Lung microvascular endothelial cell (primary cell): ENCODE data around the gene IRF2BPL. TPM values are rescaled to one million over a fixed set of nuclear protein-coding genes. Genes with fewer than 3 reads are reported as not detected.
"Not testable (repeated sequence)": the region's sequence is repeated elsewhere in the genome, so short reads cannot be mapped to it uniquely, and the experiment has no call there.

Source experiments
- DNase-seq, 2 donors: peaks; one replicate each; pipeline versions ENCODE4 v3.0.0 to v3.0.0-alpha.2; 2010; ENCODE audit warnings: low read depth in 2 of 2
- total RNA-seq: library from RNA; depleted of rRNA; stranded (reverse); fragments of >200 nt; gene quantifications from 2 replicates; pipeline ENCODE4 v1.2.1, GENCODE V29; 2014

Gene IRF2BPL
- total RNA-seq, 1 donor from 2014 or later = 10.1 TPM

GRCh38 chr14:77035267-77035666 is 6.8 kb upstream of the IRF2BPL start:
- DNase-seq = no peak

- peak; percentile 90 to 94 for DNase-seq
Measured at GRCh38 chr14:77033622-77034589, 5.4 kb upstream of the IRF2BPL start.

- peak; percentile 81 to 94 for DNase-seq
Measured at GRCh38 chr14:77032844-77033621, 4.5 kb upstream of the IRF2BPL start.

- DNase-seq = no peak
Measured at GRCh38 chr14:77032491-77032843, 4.0 kb upstream of the IRF2BPL start.

GRCh38 chr14:77031759-77032490 is 3.4 kb upstream of the IRF2BPL start:
- DNase-seq = peak in 1 of 2 donors; percentile 49

GRCh38 chr14:77027538-77028383 is 747 bp downstream of the IRF2BPL start:
- DNase-seq = peak; percentile 66 to 69

GRCh38 chr14:77026930-77027537 is 1.5 kb downstream of the IRF2BPL start:
- peak; percentile 78 to 88 for DNase-seq

GRCh38 chr14:77026166-77026929 is 2.2 kb downstream of the IRF2BPL start:
- peak; percentile 45 to 63 for DNase-seq

GRCh38 chr14:77025744-77026165 is 2.8 kb downstream of the IRF2BPL start:
- peak; percentile 36 to 37 for DNase-seq

GRCh38 chr14:77024171-77024691 is 4.3 kb downstream of the IRF2BPL start:
- peak in 1 of 2 donors; percentile 11 for DNase-seq

- peak; percentile 49 to 53 for DNase-seq
Measured at GRCh38 chr14:77023001-77023996, 5.2 kb downstream of the IRF2BPL start.

GRCh38 chr14:77022236-77022852 is 6.2 kb downstream of the IRF2BPL start:
- DNase-seq = no peak

GRCh38 chr14:77021424-77021823 is 7.1 kb downstream of the IRF2BPL start:
- DNase-seq = not testable (repeated sequence)

GRCh38 chr14:77018785-77019184 is 9.7 kb downstream of the IRF2BPL start:
- no peak for DNase-seq

GRCh38 chr14:77017666-77018065 is 10.8 kb downstream of the IRF2BPL start:
- no peak for DNase-seq

- no peak for DNase-seq
Measured at GRCh38 chr14:77014734-77015133, 13.8 kb downstream of the IRF2BPL start.

- DNase-seq = no peak
Measured at GRCh38 chr14:77014004-77014604, 14.4 kb downstream of the IRF2BPL start.
